ENCODE measurements around the gene ATP8B1. TPM values are rescaled to one million over a fixed set of nuclear protein-coding genes. Genes with fewer than 3 reads are reported as not detected.

Gene ATP8B1
- total and polyA plus RNA-seq, 2 of the 8 experiments (the other 6 are each of a cell fraction or from before 2014, with no cell fraction given) = 1.1 to 4.6 TPM

DNA sequence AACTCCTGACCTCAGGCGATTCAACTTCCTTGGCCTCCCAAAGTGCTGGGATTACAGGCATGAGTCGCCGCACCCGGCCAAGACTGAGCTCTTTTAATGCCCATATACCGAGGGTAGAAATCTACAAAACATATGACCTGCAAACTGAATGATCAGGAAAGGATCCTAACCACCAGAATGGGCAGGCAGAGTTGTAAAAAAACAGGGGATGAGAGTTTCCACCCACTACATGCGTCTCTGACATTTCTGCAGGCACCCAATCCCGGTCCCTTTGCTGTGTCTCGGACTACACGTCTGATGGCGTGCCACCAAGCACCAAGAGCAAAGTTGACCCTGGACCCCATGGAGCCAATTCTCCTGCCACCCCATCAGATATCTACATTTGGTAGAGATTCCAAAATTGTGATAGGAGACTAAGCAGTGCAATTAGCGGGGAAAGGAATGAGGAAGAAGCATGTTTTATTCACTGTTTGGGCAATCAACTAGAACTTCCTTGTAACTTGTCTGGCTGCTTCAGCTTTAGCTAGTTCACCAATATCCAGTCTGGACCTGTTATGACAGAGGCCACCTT lies 74.1 kb downstream of the ATP8B1 start (continued):
- TF ChIP-seq, protein P1, sequence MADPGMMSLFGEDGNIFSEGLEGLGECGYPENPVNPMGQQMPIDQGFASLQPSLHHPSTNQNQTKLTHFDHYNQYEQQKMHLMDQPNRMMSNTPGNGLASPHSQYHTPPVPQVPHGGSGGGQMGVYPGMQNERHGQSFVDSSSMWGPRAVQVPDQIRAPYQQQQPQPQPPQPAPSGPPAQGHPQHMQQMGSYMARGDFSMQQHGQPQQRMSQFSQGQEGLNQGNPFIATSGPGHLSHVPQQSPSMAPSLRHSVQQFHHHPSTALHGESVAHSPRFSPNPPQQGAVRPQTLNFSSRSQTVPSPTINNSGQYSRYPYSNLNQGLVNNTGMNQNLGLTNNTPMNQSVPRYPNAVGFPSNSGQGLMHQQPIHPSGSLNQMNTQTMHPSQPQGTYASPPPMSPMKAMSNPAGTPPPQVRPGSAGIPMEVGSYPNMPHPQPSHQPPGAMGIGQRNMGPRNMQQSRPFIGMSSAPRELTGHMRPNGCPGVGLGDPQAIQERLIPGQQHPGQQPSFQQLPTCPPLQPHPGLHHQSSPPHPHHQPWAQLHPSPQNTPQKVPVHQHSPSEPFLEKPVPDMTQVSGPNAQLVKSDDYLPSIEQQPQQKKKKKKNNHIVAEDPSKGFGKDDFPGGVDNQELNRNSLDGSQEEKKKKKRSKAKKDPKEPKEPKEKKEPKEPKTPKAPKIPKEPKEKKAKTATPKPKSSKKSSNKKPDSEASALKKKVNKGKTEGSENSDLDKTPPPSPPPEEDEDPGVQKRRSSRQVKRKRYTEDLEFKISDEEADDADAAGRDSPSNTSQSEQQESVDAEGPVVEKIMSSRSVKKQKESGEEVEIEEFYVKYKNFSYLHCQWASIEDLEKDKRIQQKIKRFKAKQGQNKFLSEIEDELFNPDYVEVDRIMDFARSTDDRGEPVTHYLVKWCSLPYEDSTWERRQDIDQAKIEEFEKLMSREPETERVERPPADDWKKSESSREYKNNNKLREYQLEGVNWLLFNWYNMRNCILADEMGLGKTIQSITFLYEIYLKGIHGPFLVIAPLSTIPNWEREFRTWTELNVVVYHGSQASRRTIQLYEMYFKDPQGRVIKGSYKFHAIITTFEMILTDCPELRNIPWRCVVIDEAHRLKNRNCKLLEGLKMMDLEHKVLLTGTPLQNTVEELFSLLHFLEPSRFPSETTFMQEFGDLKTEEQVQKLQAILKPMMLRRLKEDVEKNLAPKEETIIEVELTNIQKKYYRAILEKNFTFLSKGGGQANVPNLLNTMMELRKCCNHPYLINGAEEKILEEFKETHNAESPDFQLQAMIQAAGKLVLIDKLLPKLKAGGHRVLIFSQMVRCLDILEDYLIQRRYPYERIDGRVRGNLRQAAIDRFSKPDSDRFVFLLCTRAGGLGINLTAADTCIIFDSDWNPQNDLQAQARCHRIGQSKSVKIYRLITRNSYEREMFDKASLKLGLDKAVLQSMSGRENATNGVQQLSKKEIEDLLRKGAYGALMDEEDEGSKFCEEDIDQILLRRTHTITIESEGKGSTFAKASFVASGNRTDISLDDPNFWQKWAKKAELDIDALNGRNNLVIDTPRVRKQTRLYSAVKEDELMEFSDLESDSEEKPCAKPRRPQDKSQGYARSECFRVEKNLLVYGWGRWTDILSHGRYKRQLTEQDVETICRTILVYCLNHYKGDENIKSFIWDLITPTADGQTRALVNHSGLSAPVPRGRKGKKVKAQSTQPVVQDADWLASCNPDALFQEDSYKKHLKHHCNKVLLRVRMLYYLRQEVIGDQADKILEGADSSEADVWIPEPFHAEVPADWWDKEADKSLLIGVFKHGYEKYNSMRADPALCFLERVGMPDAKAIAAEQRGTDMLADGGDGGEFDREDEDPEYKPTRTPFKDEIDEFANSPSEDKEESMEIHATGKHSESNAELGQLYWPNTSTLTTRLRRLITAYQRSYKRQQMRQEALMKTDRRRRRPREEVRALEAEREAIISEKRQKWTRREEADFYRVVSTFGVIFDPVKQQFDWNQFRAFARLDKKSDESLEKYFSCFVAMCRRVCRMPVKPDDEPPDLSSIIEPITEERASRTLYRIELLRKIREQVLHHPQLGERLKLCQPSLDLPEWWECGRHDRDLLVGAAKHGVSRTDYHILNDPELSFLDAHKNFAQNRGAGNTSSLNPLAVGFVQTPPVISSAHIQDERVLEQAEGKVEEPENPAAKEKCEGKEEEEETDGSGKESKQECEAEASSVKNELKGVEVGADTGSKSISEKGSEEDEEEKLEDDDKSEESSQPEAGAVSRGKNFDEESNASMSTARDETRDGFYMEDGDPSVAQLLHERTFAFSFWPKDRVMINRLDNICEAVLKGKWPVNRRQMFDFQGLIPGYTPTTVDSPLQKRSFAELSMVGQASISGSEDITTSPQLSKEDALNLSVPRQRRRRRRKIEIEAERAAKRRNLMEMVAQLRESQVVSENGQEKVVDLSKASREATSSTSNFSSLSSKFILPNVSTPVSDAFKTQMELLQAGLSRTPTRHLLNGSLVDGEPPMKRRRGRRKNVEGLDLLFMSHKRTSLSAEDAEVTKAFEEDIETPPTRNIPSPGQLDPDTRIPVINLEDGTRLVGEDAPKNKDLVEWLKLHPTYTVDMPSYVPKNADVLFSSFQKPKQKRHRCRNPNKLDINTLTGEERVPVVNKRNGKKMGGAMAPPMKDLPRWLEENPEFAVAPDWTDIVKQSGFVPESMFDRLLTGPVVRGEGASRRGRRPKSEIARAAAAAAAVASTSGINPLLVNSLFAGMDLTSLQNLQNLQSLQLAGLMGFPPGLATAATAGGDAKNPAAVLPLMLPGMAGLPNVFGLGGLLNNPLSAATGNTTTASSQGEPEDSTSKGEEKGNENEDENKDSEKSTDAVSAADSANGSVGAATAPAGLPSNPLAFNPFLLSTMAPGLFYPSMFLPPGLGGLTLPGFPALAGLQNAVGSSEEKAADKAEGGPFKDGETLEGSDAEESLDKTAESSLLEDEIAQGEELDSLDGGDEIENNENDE (IDR thresholded peaks at IDR 0.05; ENCODE audit: insufficient replicate concordance, low read length) = no peak
- TF ChIP-seq, protein P2, sequence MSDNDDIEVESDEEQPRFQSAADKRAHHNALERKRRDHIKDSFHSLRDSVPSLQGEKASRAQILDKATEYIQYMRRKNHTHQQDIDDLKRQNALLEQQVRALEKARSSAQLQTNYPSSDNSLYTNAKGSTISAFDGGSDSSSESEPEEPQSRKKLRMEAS (IDR thresholded peaks at IDR 0.05) = no peak
- TF ChIP-seq MAFK (IDR thresholded peaks at IDR 0.05; ENCODE audit: low read depth, low read length) (no peak), TBP (IDR thresholded peaks at IDR 0.05; ENCODE audit: low read depth, low read length) (no peak), GABPA (IDR thresholded peaks at IDR 0.05; ENCODE audit: borderline replicate concordance, insufficient read depth, low read length) (no peak), CHD1 (IDR thresholded peaks at IDR 0.05; ENCODE audit: low read depth, low read length) (no peak)
- TF ChIP-seq, protein P3, sequence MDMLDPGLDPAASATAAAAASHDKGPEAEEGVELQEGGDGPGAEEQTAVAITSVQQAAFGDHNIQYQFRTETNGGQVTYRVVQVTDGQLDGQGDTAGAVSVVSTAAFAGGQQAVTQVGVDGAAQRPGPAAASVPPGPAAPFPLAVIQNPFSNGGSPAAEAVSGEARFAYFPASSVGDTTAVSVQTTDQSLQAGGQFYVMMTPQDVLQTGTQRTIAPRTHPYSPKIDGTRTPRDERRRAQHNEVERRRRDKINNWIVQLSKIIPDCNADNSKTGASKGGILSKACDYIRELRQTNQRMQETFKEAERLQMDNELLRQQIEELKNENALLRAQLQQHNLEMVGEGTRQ (IDR thresholded peaks at IDR 0.05; ENCODE audit: low read length) = no peak

Measured in H1 (cell line).